GM21723 (cell line): Measurements from ENCODE around the gene VAMP2.

ENCODE experiments used
- ATAC-seq: cut with Tn5 transposase; IDR thresholded peaks from one replicate; pipeline ENCODE4 v1.9.1; 2021; ENCODE audit warnings: mild to moderate bottlenecking, moderate library complexity; ENCODE audit not compliant: unreplicated experiment

Gene VAMP2

DNA sequence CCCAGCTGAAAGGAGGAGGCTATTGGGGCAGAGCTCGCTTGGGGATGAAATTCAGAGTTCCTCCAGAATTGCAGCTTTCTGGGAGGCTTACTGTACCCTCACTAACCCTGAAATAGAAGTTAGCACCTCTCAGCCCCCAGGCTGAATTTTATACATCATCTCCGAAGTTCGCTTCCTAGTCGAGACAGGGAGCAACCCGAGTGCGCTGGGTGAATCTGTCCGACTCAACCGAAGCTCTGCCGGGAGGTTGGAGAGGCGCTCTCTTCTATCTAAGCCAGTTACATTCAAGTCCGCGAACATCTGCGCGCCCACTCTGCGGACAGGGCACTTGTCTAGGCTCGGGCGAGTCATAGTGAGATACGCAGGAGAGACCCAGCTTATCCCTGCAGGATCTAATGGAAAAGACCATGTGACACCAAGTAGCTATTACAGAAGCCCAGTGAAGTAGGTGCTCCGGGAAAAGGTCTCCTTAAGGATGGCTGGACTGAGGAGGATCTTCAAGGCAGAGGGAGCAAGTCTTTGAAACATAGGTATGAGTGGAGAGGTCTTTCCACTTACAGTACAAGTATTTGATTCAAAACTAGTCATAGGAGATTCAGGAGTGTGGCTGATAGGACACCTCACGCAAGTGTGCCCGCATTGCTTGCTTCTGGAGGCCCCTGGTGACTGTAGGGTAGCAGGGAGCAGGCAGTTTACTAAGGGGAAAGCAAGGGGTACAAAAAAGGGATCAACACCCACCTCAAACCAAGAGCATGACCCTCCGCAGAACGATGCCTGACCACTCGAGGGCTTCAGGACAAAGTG lies 38.2 kb downstream of the VAMP2 start:
- ATAC-seq = no peak

- no peak for ATAC-seq
These were observed 38.9 kb downstream of the VAMP2 start, which contains the start of gene HES7 for GRCh38 chr17:8123695-8124349. Gene HES7 (minus strand): TSS chr17:8124106. CDS start chr17:8124084, 22 bp downstream.

GRCh38 chr17:8122924-8123694 lies 39.6 kb downstream of the VAMP2 start:
- no peak for ATAC-seq

GRCh38 chr17:8122422-8122923 lies 40.3 kb downstream of the VAMP2 start:
- no peak for ATAC-seq

DNA sequence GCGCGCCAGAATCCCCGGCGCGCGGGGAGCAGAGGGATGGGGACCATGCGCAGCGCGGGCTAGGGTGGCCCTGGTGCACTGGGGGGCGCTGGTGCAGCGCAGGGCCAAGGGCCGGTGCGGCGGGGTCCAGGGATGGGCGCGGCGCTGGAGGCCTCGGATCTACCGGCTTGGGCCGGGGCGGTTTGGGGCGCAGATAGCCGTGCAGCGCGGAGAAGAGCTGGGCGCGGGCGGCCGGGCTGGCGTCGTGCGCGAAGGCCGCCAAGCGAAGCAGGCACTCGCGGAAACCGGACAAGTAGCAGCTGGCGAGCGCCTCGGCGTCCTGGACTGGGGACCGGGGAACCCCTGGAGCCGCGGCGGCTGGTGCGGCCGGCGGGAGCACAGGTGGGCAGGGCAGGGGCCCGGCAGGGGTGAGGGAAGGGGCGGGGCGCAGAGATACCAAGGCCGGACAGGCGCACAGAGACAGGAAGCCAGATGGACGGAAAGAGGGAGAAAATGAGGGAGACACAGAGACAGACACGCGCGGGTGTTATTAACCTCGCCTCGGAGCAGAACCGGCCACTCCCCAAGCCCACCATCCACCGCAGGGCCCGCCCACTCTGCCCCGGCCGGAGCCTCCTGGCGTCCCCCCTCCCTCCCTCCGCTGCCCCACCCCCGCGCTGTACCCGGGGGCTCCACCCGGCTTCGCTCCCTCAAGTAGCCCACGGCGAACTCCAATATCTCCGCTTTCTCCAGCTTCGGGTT lies 40.9 kb downstream of the VAMP2 start:
- peak; percentile 27 for ATAC-seq

DNA sequence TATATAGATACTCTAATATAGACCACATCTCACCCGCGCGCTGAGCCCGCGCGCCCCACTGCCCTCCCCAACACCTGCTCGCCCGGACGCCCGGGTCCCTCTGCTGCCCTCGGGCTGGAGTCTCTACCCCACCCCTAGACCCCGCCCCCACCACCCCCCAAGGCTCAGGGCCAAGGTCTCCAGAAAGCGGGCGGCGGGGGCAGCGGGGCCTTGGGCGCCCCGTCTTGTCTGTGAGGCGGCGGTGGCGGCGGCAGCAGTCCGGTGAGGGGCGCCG lies 41.4 kb downstream of the VAMP2 start:
- no peak for ATAC-seq

DNA sequence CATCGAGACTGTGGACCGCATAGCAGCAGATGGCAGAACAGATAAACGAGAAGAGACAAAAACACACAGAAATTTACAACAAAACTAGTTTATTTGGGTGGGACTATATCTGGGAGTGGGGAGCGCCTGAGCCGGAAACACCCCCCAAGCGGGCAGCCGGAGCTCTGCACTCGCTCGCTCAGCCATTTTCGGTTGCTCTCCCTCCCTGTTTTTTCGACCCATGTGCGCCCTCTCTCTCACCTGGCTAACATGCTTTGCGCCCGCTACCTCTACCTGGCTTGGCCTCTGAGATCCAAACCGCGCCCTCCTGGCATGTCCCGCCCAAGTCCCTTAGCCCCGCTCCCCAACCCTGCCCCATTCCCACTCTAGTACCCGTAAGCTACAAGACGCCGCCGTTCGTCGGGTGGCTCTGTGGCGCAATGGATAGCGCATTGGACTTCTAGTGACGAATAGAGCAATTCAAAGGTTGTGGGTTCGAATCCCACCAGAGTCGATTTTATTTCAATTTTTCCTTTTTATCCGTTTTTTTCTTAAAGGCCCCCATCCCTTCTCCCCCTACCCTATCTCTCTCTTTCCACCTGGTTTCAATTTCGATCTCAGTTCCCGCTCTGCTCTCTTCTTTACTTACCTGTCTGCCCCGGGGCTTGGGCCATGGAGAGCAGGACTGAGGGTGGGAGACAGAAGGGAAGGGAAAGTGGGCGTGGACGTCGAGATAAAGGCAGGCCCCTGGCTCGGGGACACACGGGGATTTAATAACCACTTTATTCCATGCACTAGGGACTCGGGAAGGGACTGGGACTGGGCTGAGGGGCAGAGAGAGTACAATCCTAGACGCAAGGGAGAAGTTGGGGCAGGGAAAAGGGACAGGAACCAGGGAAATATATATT lies 42.0 kb downstream of the VAMP2 start:
- ATAC-seq = no peak

DNA sequence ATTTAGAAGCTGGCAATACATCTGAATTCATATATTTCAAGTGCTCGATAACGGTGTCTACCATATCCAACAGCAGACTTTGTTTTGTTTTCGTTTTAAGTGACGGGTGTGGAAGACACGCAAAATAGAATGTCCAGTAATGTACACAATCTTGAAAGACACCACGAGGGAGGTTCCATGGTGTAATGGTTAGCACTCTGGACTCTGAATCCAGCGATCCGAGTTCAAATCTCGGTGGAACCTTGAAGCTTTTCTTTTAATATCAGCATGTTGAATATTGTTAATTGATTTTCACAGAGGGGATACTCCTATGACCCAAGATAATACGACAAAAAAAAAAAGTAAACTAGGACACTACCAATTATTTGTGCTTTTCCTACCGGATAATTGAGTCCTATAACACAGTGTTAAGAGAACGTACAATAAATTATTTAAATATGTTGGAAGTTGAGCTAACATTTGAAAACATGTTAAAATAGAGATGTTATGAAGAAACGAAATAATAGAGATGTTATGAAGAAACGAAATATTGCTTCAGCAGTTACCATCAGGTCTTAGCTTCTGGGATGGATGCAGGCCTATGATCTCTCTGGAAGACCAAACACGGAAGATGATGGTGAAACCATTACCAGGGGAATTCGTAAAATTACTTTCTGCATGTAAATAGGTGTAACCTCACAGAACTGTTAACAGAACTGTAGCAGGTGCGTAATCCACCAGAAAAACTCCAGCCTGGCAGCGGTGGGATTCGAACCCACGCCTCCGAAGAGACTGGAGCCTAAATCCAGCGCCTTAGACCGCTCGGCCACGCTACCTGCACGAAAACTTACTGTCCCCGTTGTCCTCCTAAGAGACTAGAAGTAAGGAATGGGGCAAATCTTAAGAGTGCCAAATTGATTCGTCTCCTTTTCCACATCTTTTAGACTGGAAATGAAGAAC lies 42.9 kb downstream of the VAMP2 start:
- ATAC-seq = no peak

- peak; percentile 36 for ATAC-seq
These were observed 43.8 kb downstream of the VAMP2 start for GRCh38 chr17:8118769-8119580.

DNA sequence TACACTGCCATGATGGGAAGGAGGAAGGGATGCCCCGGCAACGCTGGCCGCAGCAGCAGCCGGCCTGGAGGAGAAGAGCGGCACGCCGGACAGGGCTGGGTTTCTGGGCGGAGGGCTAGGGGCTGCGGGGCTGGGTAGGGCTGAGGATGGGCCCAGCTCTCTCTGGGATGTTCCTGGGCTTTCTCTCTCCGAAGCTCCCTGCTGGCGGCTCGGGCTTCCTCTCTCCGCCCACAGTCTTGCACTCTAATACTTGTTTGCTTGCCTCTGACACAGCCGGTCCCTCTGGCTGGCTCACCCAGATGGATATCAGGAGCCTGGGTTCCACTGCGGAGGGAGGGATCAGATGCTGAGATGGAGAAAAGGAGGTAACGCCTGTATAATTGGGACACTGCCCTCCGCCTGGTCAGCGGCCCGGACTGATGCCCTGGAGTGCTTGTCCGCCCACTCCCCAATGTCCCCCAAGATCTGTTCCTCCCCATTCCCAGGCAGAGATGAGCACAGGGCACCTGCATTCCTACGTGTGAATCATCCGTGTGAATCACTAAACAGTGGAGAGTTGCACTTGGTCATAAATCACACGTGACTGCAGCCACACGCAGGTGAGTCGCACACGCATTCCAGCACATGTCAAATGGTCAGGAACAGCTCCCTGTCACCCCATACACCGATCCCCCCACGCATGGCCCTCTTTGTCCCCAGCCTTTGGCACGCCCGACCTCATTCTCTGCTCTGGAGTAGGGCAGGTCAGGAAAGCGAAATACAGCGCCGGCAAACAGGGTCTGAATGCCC lies 44.6 kb downstream of the VAMP2 start, which contains the start of gene ALOXE3:
TSS of gene ALOXE3 (minus strand) at position 535 of the 789 bp plus-strand sequence. CDS start at position 11, 524 bp downstream.
- no peak for ATAC-seq

DNA sequence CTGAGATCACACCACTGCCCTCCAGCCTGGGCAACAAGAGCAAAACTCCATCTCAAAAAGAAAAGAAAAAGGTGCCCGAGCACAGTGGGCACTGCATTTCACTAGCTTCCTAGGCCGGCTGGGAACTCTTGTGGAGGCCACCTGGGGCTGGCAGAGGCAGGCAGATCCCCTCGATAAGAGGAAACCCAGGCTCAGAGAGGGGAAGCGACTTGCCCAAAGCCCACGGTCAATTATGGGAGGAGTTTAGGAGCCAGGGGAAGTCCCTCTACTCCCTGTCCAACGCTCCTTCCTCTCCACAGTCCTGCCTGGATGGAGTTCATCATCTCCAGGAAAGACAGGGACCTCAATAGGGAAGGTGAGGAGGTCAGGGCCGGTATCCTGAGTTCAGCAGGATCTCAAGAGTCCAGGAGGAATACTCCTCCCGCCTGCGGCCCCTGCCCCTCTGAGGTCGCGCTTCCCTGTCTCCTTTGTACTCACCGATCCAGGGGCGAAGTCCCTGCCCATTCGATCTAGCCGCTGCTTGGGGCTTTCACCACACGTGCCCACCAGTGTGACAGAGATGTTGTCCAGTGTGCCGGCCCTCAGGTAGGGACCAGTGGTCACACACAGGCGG lies 45.3 kb downstream of the VAMP2 start:
- ATAC-seq = no peak

DNA sequence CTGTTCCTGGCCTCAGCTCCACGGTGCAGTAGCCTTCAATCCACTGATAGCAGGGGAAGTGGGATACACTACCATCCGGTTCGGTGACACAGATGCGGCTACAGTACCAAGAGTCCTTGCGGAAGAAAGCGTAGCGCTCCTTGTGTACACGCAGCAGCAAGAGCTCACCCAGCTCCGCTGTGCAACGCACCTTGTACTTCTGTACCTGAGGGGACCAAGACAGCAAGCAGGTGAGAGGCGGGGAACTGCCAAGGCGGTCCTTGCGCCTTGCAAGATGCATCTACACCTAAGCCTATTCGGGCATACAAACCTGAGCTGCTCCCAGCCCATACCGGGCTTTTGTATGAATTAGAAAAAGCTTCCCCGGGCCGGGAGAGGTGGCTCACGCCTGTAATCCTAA lies 46.0 kb downstream of the VAMP2 start:
- no peak for ATAC-seq

GRCh38 chr17:8110907-8111306 lies 51.8 kb downstream of the VAMP2 start:
- ATAC-seq = no peak

- no peak for ATAC-seq
These were observed 52.3 kb downstream of the VAMP2 start for GRCh38 chr17:8110456-8110804.

- no peak for ATAC-seq
These were observed 52.9 kb downstream of the VAMP2 start for GRCh38 chr17:8109661-8110455.
